Germinal center (tissue), 1 donor: ENCODE results near the gene SGMS1.
"Not testable (repeated sequence)": the region's sequence is repeated elsewhere in the genome, so short reads cannot be mapped to it uniquely, and the experiment has no call there.

Experiments used
- DNase-seq: peaks from one replicate; pipeline ENCODE4 v3.0.0; 2012; ENCODE audit warnings: mixed read lengths, low spot score

SGMS1 gene

DNA sequence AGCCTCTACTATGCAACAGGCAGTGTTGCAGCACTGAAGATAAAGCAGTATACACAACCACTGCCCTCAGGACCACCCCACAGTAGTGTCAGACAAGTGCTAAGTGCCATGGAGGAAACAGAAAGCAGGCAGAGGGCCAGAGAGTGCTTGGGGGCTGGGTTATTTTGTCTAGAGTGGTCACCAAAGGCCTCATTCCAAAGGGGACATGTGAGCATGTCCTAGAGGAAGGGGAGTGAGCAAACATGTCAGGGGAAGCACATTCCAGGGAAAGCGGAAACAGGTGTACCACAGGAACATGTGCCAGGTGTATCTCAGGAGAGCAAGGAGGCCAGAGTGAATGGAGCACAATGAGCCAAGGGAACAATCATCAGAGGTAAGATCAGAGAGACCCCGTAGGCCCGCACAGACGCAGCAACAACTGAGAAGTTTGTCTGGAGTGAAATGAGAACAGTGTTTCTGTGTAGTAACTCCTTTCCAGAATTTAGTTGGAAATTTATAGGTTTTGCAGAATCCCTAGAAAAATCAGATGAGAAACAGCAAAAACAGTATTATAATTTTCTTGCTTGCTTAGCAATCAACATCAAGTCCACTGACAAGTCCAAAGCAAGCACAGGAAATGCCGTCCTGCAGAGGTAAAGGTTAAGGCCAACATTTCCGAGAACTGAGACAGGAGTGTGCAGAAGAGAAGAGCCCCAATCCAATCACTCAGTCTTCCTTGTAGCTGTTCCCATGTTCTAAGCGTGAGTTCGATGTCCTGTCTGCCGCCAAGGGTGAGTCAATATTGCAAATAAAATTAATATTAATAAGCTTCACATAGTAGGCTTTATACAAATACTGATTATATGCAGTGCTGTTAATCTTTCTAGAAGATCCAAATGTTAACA is 67.3 kb downstream of the SGMS1 start:
- DNase-seq = no peak

GRCh38 chr10:50554995-50555568 is 68.7 kb downstream of the SGMS1 start:
- no peak for DNase-seq

GRCh38 chr10:50554376-50554994 is 69.3 kb downstream of the SGMS1 start:
- DNase-seq = no peak

- no peak for DNase-seq
These were observed 70.8 kb downstream of the SGMS1 start for GRCh38 chr10:50552771-50553535.

DNA sequence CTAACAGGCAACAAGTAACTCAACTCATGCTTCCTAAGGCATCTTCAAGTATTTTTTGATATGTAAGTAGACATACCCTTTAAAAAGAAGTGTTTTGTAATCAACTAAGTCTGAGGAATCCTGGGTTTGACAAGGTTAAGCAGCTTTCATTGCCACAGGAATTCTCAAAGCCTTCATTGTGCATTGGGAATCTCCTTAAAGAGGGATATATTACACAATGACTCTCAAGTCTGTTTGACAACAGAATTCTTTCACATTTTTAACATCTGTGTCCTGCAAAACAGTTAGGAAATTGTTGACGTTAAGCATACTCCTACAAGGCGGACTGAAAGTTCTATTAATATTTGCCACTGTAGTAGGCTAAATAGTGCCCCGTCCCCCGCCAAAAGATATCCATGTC is 71.4 kb downstream of the SGMS1 start:
- DNase-seq = no peak

DNA sequence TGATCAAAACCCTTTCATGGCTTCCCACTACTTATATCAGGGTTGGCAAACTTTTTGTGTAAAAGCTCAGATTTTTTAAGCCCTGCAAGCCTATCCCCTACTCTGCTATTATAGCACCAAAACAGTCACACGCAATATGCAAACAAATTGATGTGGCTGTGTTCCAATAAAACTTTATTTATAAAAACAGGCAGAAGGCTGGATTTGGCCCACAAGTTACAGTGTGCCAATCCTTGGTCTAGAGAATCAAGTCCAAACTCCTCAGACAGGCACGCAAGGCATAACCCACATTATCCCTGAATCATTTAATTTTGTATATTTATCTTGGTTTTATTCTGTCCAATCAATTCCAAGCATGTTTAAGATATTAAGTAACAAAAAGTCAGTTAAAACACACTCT is 71.9 kb downstream of the SGMS1 start:
- DNase-seq = no peak

GRCh38 chr10:50550291-50550839 is 73.4 kb downstream of the SGMS1 start:
- no peak for DNase-seq

DNA sequence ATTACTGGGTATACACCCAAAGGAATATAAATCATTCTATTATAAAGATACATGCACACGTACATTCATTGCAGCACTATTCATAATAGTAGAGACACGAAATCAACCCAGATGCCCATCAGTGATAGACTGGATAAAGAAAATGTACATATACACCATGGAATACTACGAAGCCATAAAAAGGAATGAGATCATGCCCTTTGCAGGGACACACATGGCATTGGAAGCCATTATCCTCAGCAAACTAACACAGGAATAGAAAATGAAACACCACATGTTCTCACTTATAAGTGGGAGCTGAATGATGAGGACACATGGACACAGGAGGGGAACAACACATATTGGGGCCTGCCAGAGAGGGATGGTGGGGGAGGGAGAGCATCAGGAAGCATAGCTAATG is 74.6 kb downstream of the SGMS1 start:
- DNase-seq = not testable (repeated sequence)

GRCh38 chr10:50548481-50548880 is 75.3 kb downstream of the SGMS1 start:
- DNase-seq = not testable (repeated sequence)

DNA sequence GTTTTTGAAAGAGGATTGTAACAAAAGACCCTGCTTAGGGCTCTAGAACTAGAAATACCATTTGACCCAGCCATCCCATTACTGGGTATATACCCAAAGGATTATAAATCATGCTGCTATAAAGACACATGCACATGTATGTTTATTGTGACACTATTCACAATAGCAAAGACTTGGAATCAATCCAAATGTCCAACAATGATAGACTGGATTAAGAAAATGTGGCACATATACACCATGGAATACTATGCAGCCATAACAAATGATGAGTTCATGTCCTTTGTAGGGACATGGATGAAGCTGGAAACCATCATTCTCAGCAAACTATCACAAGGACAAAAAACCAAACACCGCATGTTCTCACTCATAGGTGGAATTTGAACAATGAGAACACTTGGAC is 77.5 kb downstream of the SGMS1 start:
- DNase-seq = not testable (repeated sequence)

DNA sequence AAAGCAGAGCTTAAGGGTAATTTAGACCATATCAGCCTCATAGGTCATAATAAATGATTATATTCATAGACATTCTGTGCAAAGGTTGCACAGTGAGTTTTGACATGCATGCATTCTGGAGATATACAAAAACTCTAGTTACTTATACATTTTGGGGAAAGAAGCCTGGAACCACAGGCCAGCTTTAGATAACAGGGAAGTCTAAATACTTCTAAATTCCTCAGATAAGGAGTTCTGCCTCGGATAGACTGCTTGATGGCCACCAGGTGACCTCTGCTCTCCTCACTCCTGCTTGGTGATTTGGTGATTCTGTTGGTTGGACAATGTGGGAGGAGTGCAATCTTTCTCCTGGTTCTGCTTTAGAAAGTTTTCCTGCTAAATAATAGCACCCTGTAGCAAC is 77.9 kb downstream of the SGMS1 start:
- DNase-seq = no peak

- no peak for DNase-seq
These were observed 78.8 kb downstream of the SGMS1 start for GRCh38 chr10:50544857-50545429.

DNA sequence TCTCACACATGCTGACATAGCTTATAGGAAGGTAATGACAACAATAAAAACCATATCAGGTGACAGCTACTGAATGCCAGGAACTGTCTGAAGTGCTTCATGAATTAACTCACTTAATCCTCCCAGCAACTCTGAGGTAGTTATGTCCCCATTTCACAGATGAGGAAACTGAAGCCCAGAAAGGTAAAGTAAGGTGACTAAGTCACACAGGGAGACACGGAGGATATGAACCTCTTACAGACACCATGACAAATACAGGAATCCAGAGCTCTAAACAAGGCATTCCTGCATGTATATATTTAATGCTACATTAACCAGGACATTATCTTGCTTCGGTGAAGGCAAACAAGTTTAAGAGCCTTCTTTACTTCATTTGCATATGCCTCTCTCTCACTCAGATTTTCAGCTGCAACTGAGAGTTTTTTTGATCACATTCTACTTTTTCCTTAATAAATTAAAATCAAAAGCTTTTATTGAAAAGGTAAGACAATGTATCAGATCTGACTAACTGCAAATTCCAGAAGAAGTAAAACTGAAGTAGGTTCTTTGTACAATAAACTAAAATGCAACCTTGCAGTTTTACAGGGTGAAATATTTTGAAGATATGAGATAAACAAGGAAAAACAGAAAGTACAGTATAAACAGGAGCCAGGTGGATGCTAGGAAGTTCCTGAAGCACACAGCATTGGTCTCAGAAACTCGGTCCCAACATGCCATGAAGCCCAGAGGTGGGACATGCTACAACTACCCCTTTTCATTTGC is 79.5 kb downstream of the SGMS1 start:
- DNase-seq = no peak

- no peak for DNase-seq
These were observed 80.9 kb downstream of the SGMS1 start for GRCh38 chr10:50542871-50543270.

DNA sequence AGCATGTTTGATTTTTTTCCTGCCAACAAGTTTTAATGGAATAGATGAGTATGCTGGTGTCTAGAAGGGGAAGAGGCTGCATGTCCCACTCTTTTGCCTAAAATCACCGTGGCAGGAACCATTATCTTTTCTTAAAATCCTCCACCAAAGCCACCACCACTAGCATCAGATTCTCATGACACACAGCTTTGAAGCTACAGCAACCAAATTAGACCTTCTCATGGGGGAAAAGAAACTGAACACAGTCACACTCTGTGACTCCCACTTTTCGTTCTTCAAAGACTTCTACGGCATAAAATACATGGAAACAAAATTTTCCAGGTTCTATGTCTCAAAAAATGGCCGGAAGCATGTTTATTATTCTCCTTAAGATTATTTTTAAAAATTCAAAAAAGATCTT is 81.8 kb downstream of the SGMS1 start:
- no peak for DNase-seq

DNA sequence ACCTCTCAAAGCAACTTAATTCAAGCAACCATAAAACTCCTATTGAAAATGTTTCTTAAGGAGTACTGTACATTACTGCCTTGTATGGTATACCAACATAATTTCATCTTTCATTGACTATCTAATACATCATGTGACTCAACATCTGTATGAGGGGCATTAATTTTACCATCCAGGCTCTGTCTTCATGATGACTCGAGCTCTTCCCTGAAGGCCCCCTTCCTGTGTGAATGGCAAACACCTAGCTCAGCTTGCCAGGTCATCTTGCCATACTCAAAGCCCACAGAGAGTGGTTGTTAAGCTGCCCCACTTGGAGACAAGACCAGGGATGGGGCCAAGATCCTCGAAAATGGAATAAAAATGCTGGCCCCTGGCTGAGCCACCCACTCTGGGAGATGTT is 82.4 kb downstream of the SGMS1 start:
- no peak for DNase-seq

- no peak for DNase-seq
These were observed 83.0 kb downstream of the SGMS1 start for GRCh38 chr10:50540826-50541122.

DNA sequence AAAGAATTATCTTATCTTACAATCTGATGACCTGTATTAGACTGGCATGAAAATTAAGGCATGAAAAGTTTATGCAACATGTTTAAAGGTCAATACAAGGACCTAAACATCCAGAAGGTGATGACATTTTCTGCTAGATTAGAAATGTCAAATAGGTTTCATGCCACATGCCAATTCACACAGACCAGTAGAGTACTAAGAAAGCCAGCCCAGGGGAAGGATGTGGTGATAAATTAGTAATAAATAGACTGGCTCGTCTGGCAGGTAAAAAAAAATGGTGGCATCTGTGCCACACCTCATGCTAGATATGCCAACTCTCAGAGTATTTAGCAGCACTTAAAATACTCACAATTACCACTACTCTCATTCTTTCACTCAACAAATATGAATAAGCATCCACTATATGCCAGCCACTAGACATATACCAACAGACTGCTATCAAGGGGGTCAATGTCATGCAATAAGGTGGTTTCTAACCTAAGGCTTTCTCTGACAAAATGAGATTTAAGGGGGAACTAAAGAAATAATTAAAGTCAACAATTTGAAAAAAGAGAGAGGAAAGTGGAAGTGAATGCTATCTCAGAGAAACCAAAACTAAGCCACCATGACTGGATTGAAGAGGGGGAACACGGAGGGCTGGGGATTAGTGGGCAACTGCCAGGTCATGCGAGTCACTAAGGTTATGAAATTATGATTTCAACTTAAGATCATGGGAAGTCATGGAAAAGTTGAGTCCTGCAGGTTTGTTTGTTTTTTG is 83.5 kb downstream of the SGMS1 start:
- DNase-seq = no peak

- no peak for DNase-seq
These were observed 85.0 kb downstream of the SGMS1 start for GRCh38 chr10:50538555-50539398.
